GM20431 (cell line): Measurements from ENCODE around the gene ARHGAP22.

Experiments
- in situ Hi-C: fragments of 300-500 bp; cut with MseI, MboI; formaldehyde crosslinking; loops from one replicate; pipeline ENCODE4 v1.15.0; 2020; ENCODE audit warnings: low sequenced_read_pairs; ENCODE audit not compliant: unreplicated experiment

The ARHGAP22 gene

DNA sequence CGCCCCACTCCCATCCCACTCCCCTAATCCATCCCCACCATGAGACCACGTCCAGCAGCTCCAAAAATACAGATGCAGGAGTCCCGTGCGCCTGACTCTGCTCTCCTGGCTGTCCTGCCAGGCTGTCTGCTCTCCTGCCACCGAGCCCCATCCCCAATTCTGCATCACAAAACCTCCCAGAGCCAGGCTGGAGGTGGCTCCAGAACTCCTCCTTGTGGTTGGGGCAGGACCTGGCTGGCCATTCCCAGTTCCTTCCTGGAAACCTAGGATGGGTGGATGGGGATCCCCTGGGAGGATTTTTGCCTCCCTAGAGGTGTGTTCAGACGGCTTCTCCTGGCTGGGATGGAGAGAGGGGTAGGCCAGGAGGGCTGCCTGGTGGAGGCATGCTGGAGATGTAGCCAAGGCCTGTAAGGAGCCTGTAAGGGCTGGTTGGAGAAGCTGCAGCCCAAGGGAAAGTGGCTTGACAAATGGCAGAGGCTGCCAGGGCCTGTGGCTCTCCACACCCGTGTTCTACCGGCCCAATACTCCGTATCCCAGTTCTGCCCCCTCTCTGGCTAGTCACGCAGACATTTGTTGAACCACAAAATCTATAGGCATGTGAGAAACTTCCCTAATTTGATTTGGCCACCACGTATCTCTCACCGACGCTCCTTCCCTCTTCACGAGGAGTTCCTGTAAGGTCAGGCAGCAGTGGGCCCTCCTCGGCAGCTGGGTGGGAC lies 99.3 kb downstream of the ARHGAP22 start:
- in situ Hi-C loops: loop anchor here (25.0 kb wide), 1 partner anchor 143 kb away; no protein-coding TSS in a partner anchor

DNA sequence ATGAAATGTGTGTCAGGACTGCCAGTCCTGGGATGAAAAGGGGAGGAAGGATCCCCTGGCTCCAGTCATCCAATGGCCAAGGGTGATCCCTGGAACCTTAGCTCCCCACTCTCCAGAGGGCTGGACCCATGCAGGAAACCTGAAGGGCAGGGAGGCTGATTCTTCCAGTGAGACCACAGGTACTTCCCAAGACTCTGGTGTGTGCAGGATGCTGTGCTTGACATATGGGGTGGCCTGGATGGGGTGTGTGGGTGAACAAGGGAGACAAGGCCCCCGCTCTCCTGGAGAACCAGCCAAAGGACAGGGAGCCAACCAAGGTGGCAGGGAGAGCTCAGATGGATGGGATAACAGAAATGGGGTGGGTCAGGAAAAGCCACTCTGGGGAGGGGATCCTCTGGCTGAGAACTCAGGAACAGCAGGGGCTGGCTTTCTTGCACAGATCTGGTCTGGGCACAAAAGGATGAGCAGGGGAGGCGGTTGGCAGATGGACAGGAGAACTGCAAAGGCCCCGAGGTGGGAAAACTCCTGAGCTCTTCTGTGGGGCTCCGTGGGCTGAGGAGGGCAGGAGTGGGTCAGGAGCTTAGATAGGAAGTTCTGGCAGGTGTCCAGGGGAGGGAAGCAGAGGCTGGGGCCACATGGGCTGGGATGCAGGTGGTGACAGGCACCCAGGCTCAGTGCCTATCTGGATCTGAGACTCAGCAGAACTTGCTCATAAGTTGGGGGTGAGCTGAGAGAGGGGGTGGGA lies 100.6 kb downstream of the ARHGAP22 start:
- in situ Hi-C loops: loop anchor here (25.0 kb wide), 1 partner anchor 142 kb away; no protein-coding TSS in a partner anchor

DNA sequence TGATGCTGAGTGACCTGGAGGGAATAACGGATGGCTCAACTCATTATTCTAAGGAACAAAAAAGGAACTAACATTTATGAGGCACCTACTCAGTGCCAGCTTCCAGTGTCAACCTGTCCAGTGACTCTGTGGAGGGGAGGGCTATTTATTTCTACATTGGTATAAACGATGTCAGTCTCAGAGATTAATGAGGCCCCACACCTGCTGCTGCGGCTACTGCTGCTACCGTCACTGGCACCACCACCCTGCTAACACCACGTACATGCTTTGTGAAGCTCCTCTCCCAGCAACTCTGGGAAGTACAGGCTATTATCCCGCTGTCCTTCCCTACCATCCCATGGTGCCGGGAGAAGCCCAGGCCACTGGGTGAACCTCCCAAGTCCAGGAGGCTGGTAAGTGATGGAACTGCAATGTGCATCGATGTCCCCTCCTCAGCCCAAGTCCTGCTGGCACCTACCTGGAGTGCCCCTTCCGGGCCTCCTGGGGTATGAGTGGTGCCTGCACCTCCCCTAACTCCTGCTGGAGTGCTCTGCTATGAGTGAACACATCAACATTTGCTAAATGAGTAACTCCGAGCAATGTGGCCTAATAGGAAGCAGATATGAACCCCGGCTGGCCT lies 101.5 kb downstream of the ARHGAP22 start:
- in situ Hi-C loops: loop anchor here (25.0 kb wide), 1 partner anchor 141 kb away; no protein-coding TSS in a partner anchor

DNA sequence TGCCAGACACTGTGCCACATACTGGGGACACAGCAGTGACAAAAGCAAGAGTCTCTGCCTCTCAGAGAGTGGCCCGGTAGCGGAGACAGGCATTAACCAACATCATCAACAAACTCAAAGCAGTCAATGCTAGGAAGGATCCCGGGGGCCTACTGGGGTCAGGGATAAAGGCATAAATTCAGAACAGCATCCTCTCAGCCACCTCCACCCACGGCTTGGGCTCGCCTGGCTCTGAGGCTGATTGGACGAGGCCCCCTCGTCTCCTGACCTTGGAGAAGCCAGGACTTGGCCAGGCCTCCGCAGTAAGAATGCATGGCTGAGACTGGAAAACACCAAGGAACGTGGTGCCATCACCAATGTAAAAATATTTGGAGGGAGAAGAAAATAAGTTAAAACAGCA lies 102.1 kb downstream of the ARHGAP22 start:
- in situ Hi-C loops: loop anchor here (25.0 kb wide), 1 partner anchor 140 kb away; no protein-coding TSS in a partner anchor

DNA sequence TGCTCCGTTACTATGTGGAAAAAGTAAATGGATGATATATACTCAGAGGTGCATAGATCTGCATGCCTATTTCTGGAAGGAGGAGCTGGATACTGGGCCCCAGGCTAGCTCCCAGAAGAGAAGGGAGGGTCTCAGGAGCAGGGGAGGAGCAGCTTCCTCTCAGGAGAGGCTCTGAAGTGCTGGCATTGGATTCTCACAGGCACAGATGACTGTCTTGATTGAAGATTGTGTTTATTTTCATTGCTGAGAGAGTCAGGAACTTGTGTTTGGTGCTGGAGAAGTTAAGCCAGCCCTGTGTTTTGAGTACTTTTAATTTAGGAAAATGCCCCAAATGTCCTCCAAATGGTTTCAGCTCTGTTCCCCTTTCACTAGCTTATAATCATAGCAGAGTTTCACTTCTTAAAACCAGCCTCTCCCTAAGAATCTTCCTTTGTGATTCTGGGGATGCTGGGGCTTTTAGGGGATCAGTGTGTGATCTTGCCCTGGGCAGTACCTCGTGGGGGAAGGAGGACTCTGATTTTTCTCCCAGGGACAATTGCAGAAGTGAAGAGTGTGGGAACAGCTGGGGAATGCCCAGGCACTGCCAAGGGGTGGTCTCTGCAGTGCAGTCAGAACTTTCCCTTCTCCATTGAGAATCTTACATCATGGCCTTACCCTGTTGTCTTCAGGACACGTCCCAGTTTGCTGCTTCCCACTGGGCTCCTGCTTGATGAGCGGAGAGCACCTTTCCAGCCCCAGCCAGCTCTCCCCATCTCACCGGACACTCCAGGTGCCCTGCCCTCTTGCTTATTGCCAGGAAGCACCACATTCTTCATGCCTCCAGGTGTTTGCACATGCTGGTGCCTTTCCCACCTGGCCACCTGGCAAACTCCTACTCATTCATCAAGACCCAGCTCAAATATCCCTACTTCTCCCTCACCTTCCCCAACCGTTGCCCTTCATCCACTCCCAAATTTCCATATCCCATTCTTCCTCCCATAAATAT lies 102.8 kb downstream of the ARHGAP22 start:
- in situ Hi-C loops: loop anchor here (25.0 kb wide), 1 partner anchor 140 kb away; no protein-coding TSS in a partner anchor

DNA sequence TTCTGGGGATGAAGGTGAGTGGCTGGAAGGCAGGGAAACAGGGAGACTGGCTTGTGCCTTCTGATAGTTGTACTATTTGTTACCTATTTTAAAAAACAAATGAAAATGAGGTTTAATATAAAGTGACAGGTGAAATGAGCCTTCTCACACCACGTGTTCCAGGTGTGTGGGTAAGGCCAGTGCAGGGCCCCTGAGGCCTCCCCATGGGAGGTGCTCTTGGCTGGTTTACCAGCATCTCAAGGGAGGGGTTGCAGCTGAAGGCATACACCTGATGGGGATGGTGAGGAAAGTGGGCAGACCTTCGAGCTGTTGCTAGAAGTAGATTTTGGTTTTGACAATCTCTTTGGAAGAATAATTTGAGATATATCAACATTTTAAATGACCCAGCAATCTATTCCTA lies 103.6 kb downstream of the ARHGAP22 start:
- in situ Hi-C loops: loop anchor here (25.0 kb wide), 1 partner anchor 139 kb away; no protein-coding TSS in a partner anchor

DNA sequence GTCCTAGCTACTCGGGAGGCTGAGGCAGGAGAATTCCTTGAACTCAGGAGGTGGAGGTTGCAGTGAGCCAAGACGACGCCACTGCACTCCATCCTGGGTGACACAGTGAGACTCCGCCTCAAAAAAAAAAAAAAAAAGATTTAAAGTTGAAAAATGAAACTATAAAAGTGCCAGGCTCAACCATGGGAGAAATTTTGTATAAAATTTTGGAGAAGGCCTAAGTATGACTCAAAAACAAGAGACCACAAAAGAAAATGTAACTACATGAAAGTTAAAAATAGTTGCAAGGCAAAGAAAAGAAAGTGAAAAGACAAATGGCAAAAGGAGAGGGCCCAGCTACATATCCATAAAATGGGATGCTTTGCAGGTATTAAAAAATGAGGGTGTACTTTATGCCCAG lies 104.1 kb downstream of the ARHGAP22 start:
- in situ Hi-C loops: loop anchor here (25.0 kb wide), 1 partner anchor 138 kb away; no protein-coding TSS in a partner anchor

DNA sequence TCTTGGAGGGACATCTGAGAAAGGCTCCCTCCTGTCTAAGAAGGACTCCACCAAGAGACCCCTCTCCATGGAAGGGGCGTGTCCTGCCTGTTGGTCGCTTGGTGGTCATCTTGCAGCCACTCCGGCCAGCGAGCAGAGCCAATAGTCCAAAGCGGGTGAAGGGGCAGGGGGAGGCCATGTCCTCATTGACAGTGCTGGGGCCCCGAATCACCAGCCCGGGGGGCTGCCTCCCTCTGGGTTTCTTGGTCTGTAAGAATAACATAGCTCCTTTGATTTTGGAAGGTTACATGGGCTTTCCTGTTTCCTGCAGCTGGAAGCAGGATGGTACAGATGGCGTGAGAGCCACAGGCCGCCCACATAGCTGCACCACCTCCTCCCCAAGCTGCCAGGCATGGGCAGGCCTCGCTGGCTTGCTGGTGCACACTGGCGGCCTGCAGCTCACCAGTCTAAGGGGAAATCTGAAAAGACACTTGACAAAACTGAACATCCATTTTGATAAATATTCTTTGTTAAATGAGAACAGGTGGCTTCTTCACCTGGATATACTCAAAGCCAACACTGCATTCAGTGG lies 105.8 kb downstream of the ARHGAP22 start:
- in situ Hi-C loops: no loop called here

DNA sequence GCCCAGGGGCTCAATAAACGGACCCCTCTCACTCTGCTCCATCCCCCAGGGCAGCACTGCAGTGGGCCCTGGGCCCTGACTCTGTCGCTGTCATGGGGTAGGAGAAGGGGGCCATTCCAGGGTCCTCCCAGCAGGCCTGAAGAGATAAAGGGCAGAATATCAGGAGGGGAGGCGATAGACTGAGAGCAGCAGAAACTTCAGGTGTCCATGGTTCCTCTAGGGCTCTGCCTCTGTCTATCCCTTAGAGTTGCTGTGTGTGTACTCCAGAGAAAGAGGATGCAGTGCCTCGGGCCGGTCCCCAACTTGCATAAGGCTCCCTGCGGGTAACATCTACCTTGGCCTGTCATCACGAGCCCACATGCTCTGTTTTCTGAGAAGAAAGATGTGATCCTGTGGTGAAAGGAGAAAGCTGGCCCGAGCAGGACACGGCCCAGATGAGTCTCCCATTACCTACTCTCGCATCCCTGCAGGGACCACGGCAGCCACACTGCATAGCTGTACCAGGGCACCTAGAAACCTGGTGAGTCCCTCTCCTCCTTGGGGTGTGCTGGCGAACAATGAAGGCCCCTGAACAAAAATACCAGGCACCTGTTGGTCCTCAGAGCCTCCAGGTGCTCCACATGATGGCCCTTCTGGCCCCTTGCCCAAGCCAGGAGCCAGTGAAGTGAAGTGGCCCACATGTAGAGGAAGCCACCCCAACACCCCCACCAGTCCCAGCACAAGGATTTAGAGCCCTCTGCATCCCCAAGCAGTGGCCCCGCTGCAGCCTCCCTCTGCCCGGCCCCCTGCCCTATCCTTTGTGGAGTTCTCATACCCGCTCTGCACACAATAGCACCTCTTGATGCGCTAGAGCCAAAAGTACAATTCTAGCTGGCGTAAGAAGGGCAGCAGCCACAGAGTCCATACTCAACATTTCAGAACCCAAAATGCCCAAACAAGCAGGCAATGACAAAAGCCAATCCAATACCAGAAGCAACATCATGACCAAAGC lies 106.8 kb downstream of the ARHGAP22 start:
- in situ Hi-C loops: no loop called here

DNA sequence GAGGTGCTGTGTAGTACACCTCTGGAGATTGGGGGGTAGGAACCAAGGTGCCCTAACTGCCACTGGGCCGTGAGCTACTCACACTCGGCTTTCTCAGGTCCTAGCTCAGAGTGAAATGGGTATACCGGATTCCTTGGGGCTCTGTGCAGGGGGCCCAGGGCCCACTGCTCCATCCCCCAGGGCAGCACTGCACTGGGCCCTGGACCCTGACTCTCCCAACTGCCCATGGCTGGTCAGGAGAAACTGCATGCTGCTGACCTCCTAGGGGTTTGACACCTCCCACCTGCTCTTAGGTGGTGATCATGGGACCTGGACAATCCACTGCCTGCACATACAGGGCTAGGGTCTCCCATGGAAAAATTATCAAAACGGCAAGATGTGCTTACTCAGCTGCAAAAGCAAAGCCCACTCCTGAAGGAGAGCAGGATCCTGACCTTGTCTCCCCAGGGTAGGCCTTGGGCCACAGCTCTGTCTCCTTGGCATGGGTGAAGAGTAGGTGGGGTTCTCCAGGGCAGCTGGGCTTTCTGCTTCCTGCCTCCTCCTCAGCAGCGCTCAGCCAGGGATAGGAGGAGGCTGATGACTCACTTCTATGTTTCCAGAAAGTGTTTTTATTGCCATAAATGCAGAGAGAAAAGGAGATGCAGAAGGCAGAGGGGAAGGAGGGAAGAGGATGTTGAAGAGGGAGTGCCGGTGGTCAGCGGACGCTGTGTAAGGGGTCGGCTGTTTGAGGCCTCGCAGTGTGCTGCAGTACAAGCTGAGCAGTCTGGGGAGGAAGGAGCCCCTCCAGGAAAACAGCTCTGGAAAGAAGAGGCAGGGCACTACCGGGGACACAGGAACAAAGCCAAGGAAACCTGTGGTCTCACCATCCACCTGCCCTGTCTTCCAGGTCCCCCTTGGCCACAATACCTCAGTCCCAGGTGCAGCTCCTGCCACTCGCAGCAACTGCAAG lies 107.8 kb downstream of the ARHGAP22 start:
- in situ Hi-C loops: no loop called here

DNA sequence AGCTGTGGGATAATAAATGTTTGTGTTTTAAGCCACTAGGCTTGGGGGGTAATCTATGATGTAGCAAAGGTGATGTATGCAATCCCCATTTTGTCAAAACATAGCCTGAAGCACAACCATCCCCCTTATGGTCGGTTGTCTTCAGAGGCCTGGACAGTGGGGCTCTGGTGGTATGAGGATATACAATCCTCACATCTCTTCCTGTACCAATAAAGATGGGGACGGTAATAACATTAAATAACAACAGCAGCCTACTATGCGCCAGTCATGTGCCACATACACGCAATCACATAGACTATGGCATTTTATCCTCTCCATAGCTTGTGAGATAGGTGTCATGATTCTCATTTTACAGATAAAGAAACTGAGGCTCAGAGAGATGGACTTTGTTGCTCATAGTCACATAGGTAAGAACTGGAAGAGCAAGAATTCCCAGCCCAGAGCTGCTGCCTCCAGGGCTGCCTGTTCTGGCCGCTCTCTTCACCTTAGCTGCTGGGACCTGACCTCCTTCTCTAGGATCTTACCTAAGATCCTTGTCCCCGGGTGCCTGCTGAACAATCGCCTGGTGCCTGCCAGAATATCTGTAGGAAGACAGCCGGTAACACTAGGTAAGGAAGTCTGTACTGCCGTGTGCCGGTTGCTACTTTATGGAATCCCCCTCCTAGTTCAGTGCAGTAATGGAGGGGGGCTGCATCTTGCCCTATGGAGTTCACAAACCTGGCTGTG lies 108.6 kb downstream of the ARHGAP22 start:
- in situ Hi-C loops: no loop called here

DNA sequence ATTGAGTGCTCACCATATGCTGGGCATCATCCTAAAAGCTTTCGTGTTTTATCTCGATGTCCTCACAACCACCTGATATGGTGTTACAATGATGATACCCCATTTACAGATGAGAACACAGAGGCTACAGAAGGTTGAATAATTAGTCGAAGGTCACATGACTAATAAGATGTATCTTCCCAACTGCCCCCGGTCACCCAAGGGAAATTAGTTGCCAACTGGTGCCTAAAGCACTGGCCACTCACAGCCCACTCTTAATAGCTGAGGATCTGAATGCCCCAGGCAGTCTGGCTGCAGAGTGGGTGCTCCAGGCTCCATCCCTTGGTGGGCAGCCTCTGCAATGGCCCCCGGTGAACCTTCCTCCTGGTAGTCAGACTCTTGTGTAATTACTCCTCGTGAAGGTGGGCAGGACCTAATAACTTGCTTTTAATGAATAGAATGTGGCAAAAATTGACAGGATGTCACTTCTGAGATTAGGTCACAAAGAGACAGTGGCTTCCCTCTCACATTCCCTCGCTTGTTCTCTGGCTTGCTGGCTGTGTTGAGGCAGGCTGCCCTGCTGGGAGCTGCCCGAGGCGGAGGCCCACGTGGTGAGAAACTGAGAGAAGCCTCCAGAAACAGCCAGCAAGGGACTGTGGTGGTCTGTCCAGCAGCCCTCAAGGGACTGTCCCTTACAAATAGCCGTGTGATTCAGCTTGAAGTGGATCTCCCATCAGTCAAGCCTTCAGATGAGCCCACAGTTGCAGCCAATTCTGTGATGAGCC lies 109.4 kb downstream of the ARHGAP22 start:
- in situ Hi-C loops: no loop called here

DNA sequence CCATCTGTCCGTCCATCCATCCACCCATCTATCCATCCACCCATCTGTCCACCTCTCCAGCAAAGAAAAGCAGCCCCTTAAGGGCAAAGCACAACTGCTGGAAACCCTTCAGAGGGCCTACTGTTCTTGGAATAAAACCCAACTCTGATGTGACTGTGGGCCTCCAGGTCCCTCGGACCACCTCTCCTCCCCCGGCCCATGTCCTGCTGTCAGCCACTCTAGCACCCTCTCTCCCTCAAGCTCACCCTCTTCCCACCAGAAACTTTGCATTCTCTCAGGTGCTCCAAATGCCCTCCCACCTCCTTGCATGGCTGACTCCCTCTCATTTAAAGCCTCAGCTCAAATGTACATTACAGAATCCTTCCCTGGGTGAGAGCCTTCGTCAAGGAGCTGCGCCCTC lies 110.3 kb downstream of the ARHGAP22 start:
- in situ Hi-C loops: no loop called here

DNA sequence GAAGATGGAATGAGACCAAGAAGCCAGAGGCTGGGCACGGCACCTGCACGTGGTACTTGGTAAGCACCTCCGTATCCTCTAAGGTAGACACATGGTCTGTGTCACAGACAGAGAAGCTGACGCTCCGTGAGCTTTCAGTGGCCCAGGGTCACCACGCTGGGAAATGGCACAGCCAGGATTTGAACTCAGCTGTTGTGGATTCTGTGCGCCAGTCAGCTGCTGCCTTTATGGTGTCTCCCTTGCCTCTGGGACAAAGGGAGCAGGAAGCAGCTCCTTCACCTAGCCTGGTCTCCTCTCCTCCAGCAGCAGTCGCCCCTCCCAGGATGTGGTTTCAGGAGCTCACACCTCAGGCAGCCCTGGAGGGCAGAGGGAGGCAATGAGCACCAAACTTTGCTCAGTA lies 110.8 kb downstream of the ARHGAP22 start:
- in situ Hi-C loops: no loop called here

DNA sequence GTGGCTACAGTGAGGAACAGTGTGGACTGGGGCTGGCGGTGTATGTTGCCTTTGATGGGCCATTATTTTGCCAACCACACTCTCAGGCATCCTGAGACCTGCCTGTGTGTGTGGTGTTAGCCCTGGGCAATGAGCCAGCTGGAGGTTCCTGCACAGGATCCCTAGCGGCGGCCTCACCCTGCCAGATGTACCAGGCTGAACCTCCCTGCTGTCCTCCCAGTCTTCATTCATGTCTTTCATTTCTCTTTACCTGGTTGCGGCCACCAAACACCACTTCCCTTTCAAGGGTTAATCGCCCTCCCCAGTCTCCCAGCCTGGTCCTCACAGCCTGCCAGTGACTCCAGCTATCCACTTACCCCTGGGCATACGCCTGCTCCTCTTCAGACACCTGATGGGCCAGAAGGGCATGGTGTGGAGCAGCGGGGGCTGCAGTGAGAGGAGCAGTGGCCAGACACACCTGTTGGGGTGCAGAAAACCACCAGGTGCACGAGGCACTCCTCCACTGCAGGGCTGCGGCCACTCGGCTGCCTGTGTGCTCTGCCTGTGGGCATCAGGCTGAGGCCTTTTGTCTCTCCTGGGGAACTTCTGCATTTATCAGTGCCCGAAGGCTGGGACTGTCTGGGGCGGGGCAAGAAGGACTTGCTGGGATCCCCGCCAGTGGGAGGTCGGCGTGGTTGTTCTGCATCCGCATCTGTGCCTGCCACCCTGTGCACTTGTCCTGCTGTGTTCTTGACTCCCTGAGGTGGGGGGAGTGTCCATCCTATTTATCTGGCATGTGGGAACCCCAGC lies 111.6 kb downstream of the ARHGAP22 start:
- in situ Hi-C loops: no loop called here
